NCI-H2196 treated with DMSO at 0.1 percent for 48 hours (cell line): ENCODE results near the gene MAGOH.
"Not testable (repeated sequence)": the region's sequence is repeated elsewhere in the genome, so short reads cannot be mapped to it uniquely, and the experiment has no call there.

ENCODE experiments used
- DNase-seq: peaks from one replicate; lab custom pipeline; 2025; ENCODE audit not compliant: unreplicated experiment; lab: John Stamatoyannopoulos, UW

Gene MAGOH

GRCh38 chr1:53238197-53239155 lies at the start of gene MAGOH:
MAGOH (minus strand) TSS chr1:53238518; CDS start chr1:53238448, 70 bp downstream.
- peak; percentile 85 for DNase-seq

- no peak for DNase-seq
Measured at GRCh38 chr1:53286955-53287354, 48.6 kb upstream of the MAGOH start.

GRCh38 chr1:53285969-53286760 lies 47.8 kb upstream of the MAGOH start:
- no peak for DNase-seq

DNA sequence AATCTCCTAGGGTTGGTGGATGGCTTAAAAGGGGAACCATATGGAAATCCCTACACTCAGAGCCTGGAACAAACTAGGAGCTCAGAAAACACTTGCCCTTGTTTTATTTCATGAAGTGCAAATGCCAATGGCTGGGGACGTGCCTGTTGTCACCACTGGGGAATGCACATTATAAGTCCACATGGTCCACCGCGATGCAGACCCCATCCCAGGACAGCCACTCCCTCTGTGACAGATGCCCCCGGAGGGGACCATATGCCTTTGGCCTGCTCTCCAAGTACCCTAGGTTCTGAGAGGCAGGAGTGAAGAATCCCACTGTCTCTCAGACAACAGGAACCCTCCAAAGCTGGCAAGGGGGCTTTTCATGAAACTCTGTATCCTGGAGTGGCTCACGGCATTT lies 47.2 kb upstream of the MAGOH start:
- DNase-seq, result no peak

GRCh38 chr1:53284224-53285020 lies 46.1 kb upstream of the MAGOH start:
- no peak for DNase-seq

DNA sequence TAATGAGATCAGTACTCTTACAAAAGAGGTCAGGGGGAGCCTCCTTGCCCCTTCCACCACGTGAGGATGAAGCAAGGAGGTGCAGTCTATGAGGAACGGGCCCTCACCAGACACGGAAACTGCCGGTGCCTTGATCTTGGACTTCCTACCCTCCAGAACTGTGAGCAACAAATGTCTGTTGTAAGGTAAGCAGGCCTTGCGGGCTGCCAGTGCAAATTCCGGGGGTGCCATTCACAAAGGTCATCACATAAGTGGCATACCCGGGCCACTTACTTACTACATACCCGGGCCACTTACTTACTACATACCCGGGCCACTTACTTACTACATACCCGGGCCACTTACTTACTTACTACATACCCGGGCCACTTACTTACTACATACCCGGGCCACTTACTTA lies 44.8 kb upstream of the MAGOH start:
- not testable (repeated sequence) for DNase-seq

- DNase-seq, result no peak
Measured at GRCh38 chr1:53281133-53281532, 42.8 kb upstream of the MAGOH start.

DNA sequence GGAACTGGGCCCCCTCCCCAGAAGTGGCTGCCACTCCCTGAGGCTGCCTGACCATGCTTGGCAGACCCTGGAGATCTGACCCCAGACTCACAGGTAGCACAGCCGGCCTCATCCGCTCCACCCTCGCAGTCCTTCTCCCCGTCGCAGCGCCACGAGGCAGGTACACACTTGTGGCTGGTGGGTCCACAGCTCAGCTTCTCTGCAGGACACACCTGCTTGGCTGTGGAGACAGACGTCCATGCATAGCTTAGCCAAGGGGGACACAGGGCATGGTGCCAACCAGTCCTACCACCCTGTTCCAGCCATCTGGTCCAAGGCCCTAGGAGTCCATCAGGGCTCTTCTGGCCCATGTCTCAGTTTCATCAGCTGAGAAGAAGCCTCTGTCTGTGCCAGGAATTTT lies 42.2 kb upstream of the MAGOH start:
- DNase-seq, result no peak

- DNase-seq, result no peak
Measured at GRCh38 chr1:53279296-53280200, 41.2 kb upstream of the MAGOH start.

DNA sequence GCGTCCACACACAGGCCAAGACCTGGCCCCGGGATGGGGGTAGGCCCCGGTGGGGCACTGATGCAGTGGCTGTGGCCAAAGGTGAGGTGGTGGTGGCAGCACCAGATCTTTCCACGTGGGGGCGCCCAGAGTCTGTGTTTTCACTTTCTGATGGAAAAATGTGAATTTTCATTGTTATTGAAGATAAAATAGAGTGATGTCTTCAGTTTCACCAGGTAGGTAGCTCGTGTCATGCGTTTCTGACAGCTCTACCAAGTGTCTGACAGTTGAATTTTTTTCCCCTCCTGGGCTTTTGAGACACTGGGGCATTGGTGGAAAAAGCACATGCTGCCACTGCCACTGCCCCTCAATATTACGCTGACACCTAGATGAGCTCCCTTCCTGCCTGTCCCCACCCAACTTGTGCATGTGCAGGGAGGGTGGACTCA lies 40.0 kb upstream of the MAGOH start:
- no peak for DNase-seq

- no peak for DNase-seq
Measured at GRCh38 chr1:53277326-53277725, 39.0 kb upstream of the MAGOH start.

DNA sequence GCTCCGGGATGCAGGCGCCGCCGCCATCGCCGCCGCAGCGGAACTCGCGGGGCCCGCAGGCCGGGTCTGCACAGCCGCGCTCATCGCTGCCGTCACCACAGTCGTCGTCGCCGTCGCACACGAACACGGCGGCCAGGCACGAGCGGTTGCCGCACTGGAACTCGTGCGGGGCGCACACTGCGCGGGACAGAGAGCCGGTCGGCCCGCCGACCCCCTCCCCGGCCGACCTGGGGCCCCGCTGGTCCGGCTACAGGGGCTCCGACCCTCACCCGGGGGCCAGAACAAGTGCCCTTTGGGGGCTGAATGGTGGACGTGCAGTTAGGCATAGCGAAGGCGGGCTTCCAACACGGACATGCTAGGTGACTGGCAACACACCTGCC lies 38.6 kb upstream of the MAGOH start:
- DNase-seq, result no peak

DNA sequence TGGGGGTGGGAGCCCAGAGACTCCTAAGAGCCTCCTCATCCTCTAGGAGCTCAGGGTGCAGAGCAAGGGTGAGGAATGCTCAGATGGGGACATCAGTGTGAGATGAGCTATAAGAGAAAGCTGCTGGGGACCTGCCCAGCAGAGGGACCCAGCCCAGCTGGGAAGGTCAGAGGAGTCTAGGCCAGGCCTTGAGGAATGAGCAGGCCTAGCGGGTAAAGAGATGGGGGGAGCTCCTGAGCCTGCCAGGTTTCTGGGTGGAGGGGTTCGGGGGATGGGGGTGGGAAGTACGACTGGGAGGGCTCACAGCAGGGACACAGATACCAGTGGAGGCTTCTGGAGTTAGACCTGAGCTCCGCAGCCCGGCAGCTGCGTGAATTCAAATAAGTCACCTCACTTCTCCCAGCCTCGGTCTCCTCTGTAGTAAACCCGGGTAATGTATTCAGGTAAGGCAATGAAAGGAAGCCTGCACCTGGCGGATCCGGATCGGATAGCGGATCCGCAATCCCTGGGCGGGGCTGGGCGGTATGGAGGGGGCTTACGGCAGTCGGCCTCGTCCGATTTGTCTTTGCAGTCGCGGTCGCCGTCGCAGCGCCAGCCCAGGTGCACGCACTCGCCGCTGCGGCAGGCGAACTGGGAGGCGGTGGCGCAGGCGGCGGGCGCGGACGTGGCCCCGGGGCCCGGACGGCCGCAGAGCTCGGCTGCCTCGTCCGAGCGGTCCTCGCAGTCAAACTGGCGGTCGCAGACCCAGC lies 38.0 kb upstream of the MAGOH start:
- no peak for DNase-seq

DNA sequence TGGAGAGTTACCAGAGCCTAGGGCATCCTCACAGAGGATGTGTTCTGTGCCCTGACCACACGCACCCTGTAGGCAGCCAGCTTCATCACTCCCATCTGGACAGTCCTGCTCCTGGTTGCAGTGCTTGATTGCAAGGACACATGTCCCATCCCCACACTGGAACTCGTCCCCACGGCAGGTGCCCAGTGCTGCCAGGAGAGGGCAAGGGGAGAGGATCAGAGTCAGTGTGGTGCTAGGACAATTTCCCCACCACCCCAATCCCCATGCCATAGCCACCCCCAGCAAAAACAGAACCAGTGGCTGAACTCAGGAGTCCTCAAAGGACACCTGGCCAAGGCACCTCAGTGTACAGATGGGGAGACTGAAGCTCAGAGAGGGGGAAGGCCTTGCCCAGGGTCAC lies 37.2 kb upstream of the MAGOH start:
- no peak for DNase-seq

- DNase-seq, result no peak
Measured at GRCh38 chr1:53274541-53275185, 36.3 kb upstream of the MAGOH start.

DNA sequence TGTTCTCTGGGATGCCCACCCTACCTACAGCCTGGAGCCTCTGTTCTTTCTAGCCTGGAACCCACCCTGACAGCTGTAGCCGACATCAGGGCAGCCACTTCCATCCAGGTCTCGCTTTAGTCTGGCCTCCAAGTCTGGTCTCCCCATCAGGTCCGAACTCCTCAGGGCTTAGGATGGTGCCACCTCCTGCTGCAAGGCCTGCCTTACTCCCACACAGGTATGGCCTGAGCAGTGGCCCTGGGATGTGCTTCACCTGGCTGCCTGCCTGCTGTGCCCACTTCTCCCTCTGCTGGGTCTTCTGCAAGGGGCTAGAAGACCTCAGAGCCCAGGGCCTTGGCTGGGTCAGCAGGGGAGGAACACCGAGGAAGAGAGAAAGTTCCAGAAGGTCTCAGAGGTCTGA lies 35.7 kb upstream of the MAGOH start:
- DNase-seq, result no peak

DNA sequence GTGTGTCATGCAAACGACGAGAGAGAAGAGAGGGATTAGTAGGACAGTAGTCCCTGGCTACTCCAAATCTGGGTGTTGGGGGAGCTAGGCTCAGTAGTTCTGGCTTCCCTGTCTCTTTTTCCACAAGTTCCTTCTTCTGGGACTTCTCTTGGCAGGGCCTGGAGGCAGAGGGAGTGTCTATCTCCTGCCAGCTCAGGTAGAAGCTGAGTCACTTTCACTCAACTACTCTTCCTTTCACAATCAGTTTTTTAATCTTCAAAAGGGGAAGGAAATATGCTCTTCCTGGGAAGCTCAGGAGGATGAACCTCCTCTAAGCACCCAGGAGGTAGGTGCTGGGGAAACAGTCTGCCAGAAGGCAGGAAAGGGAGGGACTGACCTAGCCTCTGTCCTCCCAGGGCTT lies 35.2 kb upstream of the MAGOH start:
- DNase-seq, result no peak

- DNase-seq, result no peak
Measured at GRCh38 chr1:53272349-53272748, 34.0 kb upstream of the MAGOH start.
